GM23338 (cell line): ENCODE results near the gene FILIP1L.

Experiments
- CREB1 ChIP-seq: fragments of 250-450 bp; sonication (Bioruptor Pico); IDR thresholded peaks from 2 replicates; pipeline ENCODE4 v1.5.0; 2020; ENCODE audit warnings: low read depth, mild to moderate bottlenecking, moderate library complexity
- EZH2 ChIP-seq: fragments of 200-600 bp; sonication (generic); IDR thresholded peaks from one replicate; pipeline ENCODE4 v1.8.0; 2017; ENCODE audit warnings: antibody characterized with exemption, mild to moderate bottlenecking, low read depth; ENCODE audit not compliant: unreplicated experiment
- EZH2phosphoT487 ChIP-seq: fragments of 200-600 bp; sonication (generic); IDR thresholded peaks from one replicate; pipeline ENCODE4 v1.8.1; 2018; ENCODE audit warnings: antibody characterized with exemption; ENCODE audit not compliant: unreplicated experiment
- JUNB ChIP-seq: IDR thresholded peaks from one replicate; pipeline ENCODE4 v1.6.1; 2016; ENCODE audit warnings: antibody characterized with exemption; ENCODE audit not compliant: unreplicated experiment
- NANOG ChIP-seq: IDR thresholded peaks from 2 replicates; pipeline ENCODE4 v1.6.1; 2016; ENCODE audit warnings: antibody characterized with exemption, borderline replicate concordance
- POLR2AphosphoS5 ChIP-seq: IDR thresholded peaks from 2 replicates; pipeline ENCODE4 v1.6.1; 2016; ENCODE audit warnings: antibody characterized with exemption, low read depth
- STAT1 ChIP-seq: IDR thresholded peaks from one replicate; pipeline ENCODE4 v1.6.1; 2016; ENCODE audit warnings: antibody characterized with exemption; ENCODE audit not compliant: unreplicated experiment
- TF ChIP-seq, protein P1 (sequence below), 2 experiments: fragments of 200-600 bp in 1 of 2; sonication (generic) in 1 of 2; conservative IDR thresholded peaks; 2 replicates each; pipeline versions ENCODE4 v1.5.1 to v1.6.1; 2016 to 2017; ENCODE audit warnings: antibody characterized with exemption in 2 of 2, low read depth in 2 of 2, mild to moderate bottlenecking in 2 of 2, moderate library complexity in 1 of 2
- TF ChIP-seq, protein P2 (sequence below): IDR thresholded peaks from one replicate; pipeline ENCODE4 v1.6.1; 2018; ENCODE audit warnings: antibody characterized with exemption; ENCODE audit not compliant: unreplicated experiment
- TF ChIP-seq, protein P3 (sequence below): IDR thresholded peaks from 2 replicates; pipeline ENCODE4 v1.6.1; 2016; ENCODE audit warnings: antibody characterized with exemption

DNA sequence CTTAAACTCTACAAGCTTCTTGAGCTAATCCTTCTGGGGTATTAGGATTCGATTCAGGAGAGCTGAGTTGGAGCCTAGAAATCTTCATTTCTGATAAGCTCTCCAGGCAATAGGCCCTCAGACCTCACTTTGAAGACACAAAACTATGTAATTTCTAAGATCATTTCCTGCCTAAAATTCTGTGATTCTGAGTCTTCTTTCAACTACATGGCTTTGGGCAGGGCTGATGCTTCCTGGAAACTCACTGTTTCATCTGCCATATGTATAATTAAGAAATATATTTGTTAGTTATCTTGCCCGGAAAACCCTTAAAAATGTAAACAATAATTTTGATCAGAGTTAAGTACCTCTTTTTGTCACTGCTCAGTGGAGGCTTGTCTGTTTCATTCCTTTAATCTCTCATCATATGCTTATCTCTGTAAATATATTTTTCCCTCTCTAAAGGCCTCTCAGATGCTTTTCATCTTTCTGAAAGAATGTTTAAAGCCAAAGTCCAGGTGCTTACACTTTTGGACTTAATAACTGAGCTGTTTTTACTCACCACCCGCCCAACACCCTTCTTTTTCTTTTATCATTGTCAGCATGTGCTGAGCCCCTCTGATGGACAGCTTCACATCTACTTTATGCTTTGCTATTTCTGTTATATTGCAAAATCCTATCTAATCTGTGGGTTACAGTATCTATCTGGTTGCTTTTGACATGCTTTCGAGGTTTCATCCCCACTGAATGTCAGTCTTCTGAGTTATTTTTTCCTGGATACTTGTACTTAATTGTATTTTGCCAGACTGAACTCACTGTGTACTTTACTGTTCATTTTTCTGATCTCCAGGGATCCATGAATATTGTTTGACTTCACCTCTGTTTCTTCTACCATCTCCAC, 38.2 kb downstream of the FILIP1L start:
- TF ChIP-seq, protein P1, sequence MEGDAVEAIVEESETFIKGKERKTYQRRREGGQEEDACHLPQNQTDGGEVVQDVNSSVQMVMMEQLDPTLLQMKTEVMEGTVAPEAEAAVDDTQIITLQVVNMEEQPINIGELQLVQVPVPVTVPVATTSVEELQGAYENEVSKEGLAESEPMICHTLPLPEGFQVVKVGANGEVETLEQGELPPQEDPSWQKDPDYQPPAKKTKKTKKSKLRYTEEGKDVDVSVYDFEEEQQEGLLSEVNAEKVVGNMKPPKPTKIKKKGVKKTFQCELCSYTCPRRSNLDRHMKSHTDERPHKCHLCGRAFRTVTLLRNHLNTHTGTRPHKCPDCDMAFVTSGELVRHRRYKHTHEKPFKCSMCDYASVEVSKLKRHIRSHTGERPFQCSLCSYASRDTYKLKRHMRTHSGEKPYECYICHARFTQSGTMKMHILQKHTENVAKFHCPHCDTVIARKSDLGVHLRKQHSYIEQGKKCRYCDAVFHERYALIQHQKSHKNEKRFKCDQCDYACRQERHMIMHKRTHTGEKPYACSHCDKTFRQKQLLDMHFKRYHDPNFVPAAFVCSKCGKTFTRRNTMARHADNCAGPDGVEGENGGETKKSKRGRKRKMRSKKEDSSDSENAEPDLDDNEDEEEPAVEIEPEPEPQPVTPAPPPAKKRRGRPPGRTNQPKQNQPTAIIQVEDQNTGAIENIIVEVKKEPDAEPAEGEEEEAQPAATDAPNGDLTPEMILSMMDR (conservative IDR thresholded peaks at IDR 0.05; ENCODE audit: low read depth in 2 of 2) = no peak
- TF ChIP-seq POLR2AphosphoS5 (no peak), EZH2 (no peak), EZH2phosphoT487 (no peak), NANOG (no peak), CREB1 (CRISPR knock-in tag) (no peak), JUNB (no peak), STAT1 (no peak)
- TF ChIP-seq, protein P2, sequence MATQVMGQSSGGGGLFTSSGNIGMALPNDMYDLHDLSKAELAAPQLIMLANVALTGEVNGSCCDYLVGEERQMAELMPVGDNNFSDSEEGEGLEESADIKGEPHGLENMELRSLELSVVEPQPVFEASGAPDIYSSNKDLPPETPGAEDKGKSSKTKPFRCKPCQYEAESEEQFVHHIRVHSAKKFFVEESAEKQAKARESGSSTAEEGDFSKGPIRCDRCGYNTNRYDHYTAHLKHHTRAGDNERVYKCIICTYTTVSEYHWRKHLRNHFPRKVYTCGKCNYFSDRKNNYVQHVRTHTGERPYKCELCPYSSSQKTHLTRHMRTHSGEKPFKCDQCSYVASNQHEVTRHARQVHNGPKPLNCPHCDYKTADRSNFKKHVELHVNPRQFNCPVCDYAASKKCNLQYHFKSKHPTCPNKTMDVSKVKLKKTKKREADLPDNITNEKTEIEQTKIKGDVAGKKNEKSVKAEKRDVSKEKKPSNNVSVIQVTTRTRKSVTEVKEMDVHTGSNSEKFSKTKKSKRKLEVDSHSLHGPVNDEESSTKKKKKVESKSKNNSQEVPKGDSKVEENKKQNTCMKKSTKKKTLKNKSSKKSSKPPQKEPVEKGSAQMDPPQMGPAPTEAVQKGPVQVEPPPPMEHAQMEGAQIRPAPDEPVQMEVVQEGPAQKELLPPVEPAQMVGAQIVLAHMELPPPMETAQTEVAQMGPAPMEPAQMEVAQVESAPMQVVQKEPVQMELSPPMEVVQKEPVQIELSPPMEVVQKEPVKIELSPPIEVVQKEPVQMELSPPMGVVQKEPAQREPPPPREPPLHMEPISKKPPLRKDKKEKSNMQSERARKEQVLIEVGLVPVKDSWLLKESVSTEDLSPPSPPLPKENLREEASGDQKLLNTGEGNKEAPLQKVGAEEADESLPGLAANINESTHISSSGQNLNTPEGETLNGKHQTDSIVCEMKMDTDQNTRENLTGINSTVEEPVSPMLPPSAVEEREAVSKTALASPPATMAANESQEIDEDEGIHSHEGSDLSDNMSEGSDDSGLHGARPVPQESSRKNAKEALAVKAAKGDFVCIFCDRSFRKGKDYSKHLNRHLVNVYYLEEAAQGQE = no peak
- TF ChIP-seq, protein P3, sequence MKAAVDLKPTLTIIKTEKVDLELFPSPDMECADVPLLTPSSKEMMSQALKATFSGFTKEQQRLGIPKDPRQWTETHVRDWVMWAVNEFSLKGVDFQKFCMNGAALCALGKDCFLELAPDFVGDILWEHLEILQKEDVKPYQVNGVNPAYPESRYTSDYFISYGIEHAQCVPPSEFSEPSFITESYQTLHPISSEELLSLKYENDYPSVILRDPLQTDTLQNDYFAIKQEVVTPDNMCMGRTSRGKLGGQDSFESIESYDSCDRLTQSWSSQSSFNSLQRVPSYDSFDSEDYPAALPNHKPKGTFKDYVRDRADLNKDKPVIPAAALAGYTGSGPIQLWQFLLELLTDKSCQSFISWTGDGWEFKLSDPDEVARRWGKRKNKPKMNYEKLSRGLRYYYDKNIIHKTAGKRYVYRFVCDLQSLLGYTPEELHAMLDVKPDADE = no peak
